CD4-positive, CD25-positive, alpha-beta regulatory T cell (primary cell): Measurements from ENCODE around the gene LRRC8B. TPM values are rescaled to one million over a fixed set of nuclear protein-coding genes. Genes with fewer than 3 reads are reported as not detected.
A peak's percentile ranks its signal among the peaks of the same experiment; 100 is the strongest.

Experiments
- ATAC-seq, 2 donors: fragments of 150-1000 bp; cut with Tn5 transposase; one replicate each; pipeline ENCODE4 v1.10.0; 2021; ENCODE audit warnings: low read depth in 2 of 2, moderate number of reproducible peaks in 2 of 2, moderate library complexity in 1 of 2
- DNase-seq, 3 donors: peaks; one replicate each; pipeline versions ENCODE4 v3.0.0 to v3.0.0-alpha.2; 2012 to 2022; ENCODE audit warnings: mixed read lengths in 1 of 3
- H3K27ac ChIP-seq: one replicate; pipeline ENCODE4 v1.7.0; 2013; ENCODE audit warnings: mild to moderate bottlenecking, low read length; ENCODE audit not compliant: insufficient read depth, poor library complexity, severe bottlenecking
- H3K27me3 ChIP-seq: one replicate; pipeline ENCODE4 v1.7.0; 2013; ENCODE audit warnings: low read length; ENCODE audit not compliant: control insufficient read depth, insufficient read depth
- H3K36me3 ChIP-seq: one replicate; pipeline ENCODE4 v1.7.0; 2013; ENCODE audit warnings: mild to moderate bottlenecking, low read length, moderate library complexity; ENCODE audit not compliant: control insufficient read depth, insufficient read depth
- H3K4me1 ChIP-seq: 2 replicates; pipeline ENCODE4 v1.7.0; 2013; ENCODE audit warnings: mild to moderate bottlenecking, low read length; ENCODE audit not compliant: insufficient read depth, control insufficient read depth, poor library complexity, severe bottlenecking
- H3K4me3 ChIP-seq: one replicate; pipeline ENCODE4 v1.7.0; 2013; ENCODE audit warnings: low read depth, mild to moderate bottlenecking, low read length, moderate library complexity
- H3K9me3 ChIP-seq, 2 experiments: 1 replicate in 1 of 2; 2 replicates in 1 of 2; pipeline ENCODE4 v1.7.0; 2013; ENCODE audit warnings: low read length in 2 of 2, mild to moderate bottlenecking in 1 of 2, moderate library complexity in 1 of 2; ENCODE audit not compliant: control insufficient read depth in 2 of 2
- H3K27ac Mint-ChIP-seq, 3 donors: one replicate each; pipeline ENCODE4 v1.8.0; 2020 to 2022; ENCODE audit warnings: mild to moderate bottlenecking in 3 of 3, mixed read lengths in 3 of 3, moderate library complexity in 2 of 3
- H3K27me3 Mint-ChIP-seq: one replicate; pipeline ENCODE4 v1.8.0; 2022; ENCODE audit warnings: mild to moderate bottlenecking, mixed read lengths
- H3K36me3 Mint-ChIP-seq: one replicate; pipeline ENCODE4 v1.8.0; 2020; ENCODE audit warnings: mixed read lengths
- H3K4me1 Mint-ChIP-seq, 4 donors: one replicate each; pipeline ENCODE4 v1.8.0; 2020 to 2022; ENCODE audit warnings: mixed read lengths in 4 of 4, mild to moderate bottlenecking in 1 of 4
- H3K4me3 Mint-ChIP-seq, 4 donors: one replicate each; pipeline ENCODE4 v1.8.0; 2020 to 2022; ENCODE audit warnings: mild to moderate bottlenecking in 4 of 4, mixed read lengths in 4 of 4, moderate library complexity in 3 of 4
- H3K9me3 Mint-ChIP-seq, 7 donors: one replicate each; pipeline ENCODE4 v1.8.0; 2020 to 2022; ENCODE audit warnings: mixed read lengths in 7 of 7, mild to moderate bottlenecking in 3 of 7, moderate library complexity in 2 of 7
- polyA plus RNA-seq, 4 donors: library from polyadenylated mRNA; unstranded; fragments of 300-500 nt; fragmentation: Illumina TruSeq; gene quantifications; one replicate each; pipeline ENCODE4 v1.2.3, GENCODE V29; 2021
- total RNA-seq: library from RNA; stranded (reverse); gene quantifications from one replicate; pipeline ENCODE4 v1.2.3, GENCODE V29; 2022

Gene LRRC8B
- total and polyA plus RNA-seq, 5 donors from 2014 or later: 8.9 to 20.4 (median 19.1) TPM

- Histone ChIP-seq H3K27me3 (no peaks in the 10 kb centered on the region), H3K9me3 (no peaks in the 10 kb centered on the region), H3K4me1 (no peaks in the 10 kb centered on the region), H3K36me3 (peaks cover 47% of the 10 kb centered on the region), H3K27ac (no peak overlapping the region), H3K4me3 (no peak overlapping the region)
- Mint-ChIP-seq H3K27ac (peak overlapping the region in 1 of 3 donors; percentile 79), H3K4me1 (peaks cover 11 to 16% (median 13%) of the 10 kb centered on the region in 4 donors), H3K4me3 (no peak overlapping the region), H3K27me3 (no peaks in the 10 kb centered on the region), H3K36me3 (peaks cover 58% of the 10 kb centered on the region), H3K9me3 (no peaks in the 10 kb centered on the region)
- DNase-seq (no peak), ATAC-seq (no peak)
These were observed 54.5 kb downstream of the LRRC8B start for GRCh38 chr1:89578946-89579684.

- Mint-ChIP-seq H3K4me3 (no peak overlapping the region), H3K27ac (peak overlapping the region in 1 of 3 donors; percentile 25), H3K4me1 (peaks cover 11 to 18% (median 13%) of the 10 kb centered on the region in 4 donors), H3K9me3 (no peaks in the 10 kb centered on the region), H3K27me3 (no peaks in the 10 kb centered on the region), H3K36me3 (peaks cover 57% of the 10 kb centered on the region)
- DNase-seq: no peak
- Histone ChIP-seq H3K27ac (no peak overlapping the region), H3K4me1 (no peaks in the 10 kb centered on the region), H3K36me3 (peaks cover 45% of the 10 kb centered on the region), H3K27me3 (no peaks in the 10 kb centered on the region), H3K9me3 (no peaks in the 10 kb centered on the region), H3K4me3 (no peak overlapping the region)
- no peak for ATAC-seq
These were observed 55.4 kb downstream of the LRRC8B start for GRCh38 chr1:89580036-89580435.

GRCh38 chr1:89581859-89582258 is 57.2 kb downstream of the LRRC8B start:
- no peak overlapping the region for H3K4me3 Mint-ChIP-seq
- H3K27ac Mint-ChIP-seq: peak overlapping the region in 2 of 3 donors; percentile 21 to 63
- H3K27me3 Mint-ChIP-seq: no peaks in the 10 kb centered on the region
- H3K4me1 Mint-ChIP-seq: peaks cover 9 to 22% (median 16%) of the 10 kb centered on the region in 4 donors
- H3K9me3 Mint-ChIP-seq: no peaks in the 10 kb centered on the region
- Histone ChIP-seq H3K4me3 (no peak overlapping the region), H3K36me3 (peaks cover 45% of the 10 kb centered on the region), H3K4me1 (no peaks in the 10 kb centered on the region), H3K27ac (no peak overlapping the region), H3K9me3 (no peaks in the 10 kb centered on the region), H3K27me3 (no peaks in the 10 kb centered on the region)
- H3K36me3 Mint-ChIP-seq: peaks cover 54% of the 10 kb centered on the region
- ATAC-seq (no peak), DNase-seq (no peak)

GRCh38 chr1:89582571-89582970 is 57.9 kb downstream of the LRRC8B start:
- H3K27ac ChIP-seq: no peak overlapping the region
- H3K27me3 ChIP-seq: no peaks in the 10 kb centered on the region
- DNase-seq: no peak
- H3K9me3 Mint-ChIP-seq: no peaks in the 10 kb centered on the region
- H3K4me3 Mint-ChIP-seq: no peak overlapping the region
- H3K4me1 Mint-ChIP-seq: peaks cover 6 to 24% (median 17%) of the 10 kb centered on the region in 4 donors
- H3K9me3 ChIP-seq: no peaks in the 10 kb centered on the region
- H3K36me3 ChIP-seq: peaks cover 45% of the 10 kb centered on the region
- peaks cover 52% of the 10 kb centered on the region for H3K36me3 Mint-ChIP-seq
- H3K4me1 ChIP-seq: no peaks in the 10 kb centered on the region
- H3K27me3 Mint-ChIP-seq: no peaks in the 10 kb centered on the region
- no peak for ATAC-seq
- H3K4me3 ChIP-seq: no peak overlapping the region
- peak overlapping the region in 1 of 3 donors; percentile 39 for H3K27ac Mint-ChIP-seq

GRCh38 chr1:89584211-89584610 is 59.6 kb downstream of the LRRC8B start:
- H3K4me1 Mint-ChIP-seq: peaks cover 15 to 31% (median 25%) of the 10 kb centered on the region in 4 donors
- H3K36me3 ChIP-seq: peaks cover 45% of the 10 kb centered on the region
- no peak overlapping the region for H3K4me3 ChIP-seq
- H3K4me1 ChIP-seq: no peaks in the 10 kb centered on the region
- no peak overlapping the region for H3K27ac Mint-ChIP-seq
- peaks cover 48% of the 10 kb centered on the region for H3K36me3 Mint-ChIP-seq
- no peaks in the 10 kb centered on the region for H3K9me3 Mint-ChIP-seq
- DNase-seq (no peak), ATAC-seq (no peak)
- H3K27me3 ChIP-seq: no peaks in the 10 kb centered on the region
- no peaks in the 10 kb centered on the region for H3K27me3 Mint-ChIP-seq
- H3K27ac ChIP-seq: no peak overlapping the region
- no peaks in the 10 kb centered on the region for H3K9me3 ChIP-seq
- H3K4me3 Mint-ChIP-seq: no peak overlapping the region

GRCh38 chr1:89584781-89585180 is 60.2 kb downstream of the LRRC8B start:
- H3K4me3 ChIP-seq: no peak overlapping the region
- H3K36me3 ChIP-seq: peaks cover 41% of the 10 kb centered on the region
- Mint-ChIP-seq H3K27me3 (no peaks in the 10 kb centered on the region), H3K27ac (peak overlapping the region in 1 of 3 donors; percentile 40), H3K36me3 (peaks cover 45% of the 10 kb centered on the region), H3K4me3 (no peak overlapping the region), H3K9me3 (no peaks in the 10 kb centered on the region), H3K4me1 (peaks cover 19 to 35% (median 30%) of the 10 kb centered on the region in 4 donors)
- no peaks in the 10 kb centered on the region for H3K9me3 ChIP-seq
- ATAC-seq (no peak), DNase-seq (no peak)
- H3K27me3 ChIP-seq: no peaks in the 10 kb centered on the region
- no peak overlapping the region for H3K27ac ChIP-seq
- peaks cover 3% of the 10 kb centered on the region for H3K4me1 ChIP-seq

- DNase-seq (no peak), ATAC-seq (no peak)
- peaks cover 37 to 45% (median 41%) of the 10 kb centered on the region in 4 donors for H3K4me1 Mint-ChIP-seq
- Histone ChIP-seq H3K9me3 (no peaks in the 10 kb centered on the region), H3K27me3 (no peaks in the 10 kb centered on the region), H3K27ac (no peak overlapping the region), H3K4me3 (no peak overlapping the region), H3K36me3 (peaks cover 23% of the 10 kb centered on the region), H3K4me1 (peaks cover 5% of the 10 kb centered on the region)
- no peaks in the 10 kb centered on the region for H3K27me3 Mint-ChIP-seq
- no peaks in the 10 kb centered on the region for H3K9me3 Mint-ChIP-seq
- peaks cover 31% of the 10 kb centered on the region for H3K36me3 Mint-ChIP-seq
- peak overlapping the region in 1 of 3 donors; percentile 7 for H3K27ac Mint-ChIP-seq
- no peak overlapping the region for H3K4me3 Mint-ChIP-seq
These were observed 63.1 kb downstream of the LRRC8B start for GRCh38 chr1:89587729-89588161.

- Mint-ChIP-seq H3K27ac (peak overlapping the region; percentile 7 to 78 (median 33)), H3K4me3 (no peak overlapping the region), H3K27me3 (no peaks in the 10 kb centered on the region), H3K9me3 (no peaks in the 10 kb centered on the region), H3K4me1 (peaks cover 40 to 50% (median 46%) of the 10 kb centered on the region in 4 donors), H3K36me3 (peaks cover 29% of the 10 kb centered on the region)
- DNase-seq: no peak
- no peak for ATAC-seq
- H3K4me1 ChIP-seq: peaks cover 8% of the 10 kb centered on the region
- no peaks in the 10 kb centered on the region for H3K27me3 ChIP-seq
- peaks cover 16% of the 10 kb centered on the region for H3K36me3 ChIP-seq
- H3K4me3 ChIP-seq: no peak overlapping the region
- no peaks in the 10 kb centered on the region for H3K9me3 ChIP-seq
- no peak overlapping the region for H3K27ac ChIP-seq
These were observed 63.9 kb downstream of the LRRC8B start for GRCh38 chr1:89588480-89588879.
